Measurements from ENCODE around the gene ATXN2. TPM values are rescaled to one million over a fixed set of nuclear protein-coding genes. Genes with fewer than 3 reads are reported as not detected.

ATXN2 gene
- total and polyA plus RNA-seq, 9 of the 15 experiments (the other 6 are each of a cell fraction or from before 2014, with no cell fraction given): 16.8 to 67.8 (median 29.3) TPM

DNA sequence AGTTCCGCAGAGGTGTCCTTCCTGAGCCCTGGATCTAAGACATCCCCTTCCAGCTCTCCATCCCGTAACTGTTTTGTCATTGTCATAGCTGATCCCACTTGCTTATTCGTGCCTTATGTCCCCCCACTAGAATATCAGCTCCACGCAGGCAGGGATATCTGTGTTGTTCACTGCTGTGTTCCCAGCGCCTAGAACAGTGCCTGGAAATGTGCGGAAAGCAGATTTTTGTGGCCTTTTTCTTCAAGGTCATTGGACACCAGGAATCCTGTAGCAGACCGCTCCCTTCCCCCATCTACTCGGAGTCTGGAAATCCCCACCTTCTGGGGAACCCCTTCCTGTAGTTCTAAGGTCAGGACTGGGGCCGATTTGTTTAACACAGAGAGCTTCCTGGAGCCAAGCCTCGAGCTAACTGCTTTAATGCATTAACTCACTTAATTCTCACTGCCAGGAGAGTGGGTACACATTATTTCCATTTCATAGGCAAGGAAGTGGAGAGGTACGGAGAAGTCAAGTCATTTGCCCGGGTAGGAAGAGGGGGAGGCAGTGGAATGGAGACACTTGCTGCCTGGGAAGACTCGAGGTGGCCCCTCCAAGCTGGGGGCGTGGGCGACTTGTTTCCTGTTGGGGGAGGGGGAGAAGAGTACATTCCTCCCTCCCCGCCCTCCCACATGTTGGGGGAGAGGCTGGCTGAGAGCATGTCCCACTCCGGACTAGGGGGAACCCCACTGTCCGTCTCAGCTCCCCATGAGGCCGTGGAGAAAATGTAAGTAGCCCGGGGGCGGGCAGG, 194.6 kb downstream of the ATXN2 start (continued):
- TF ChIP-seq ZNF212 (CRISPR knock-in tag; IDR thresholded peaks at IDR 0.05): no peak
- peak; percentile 60; the same call in 1 of the 2 replicates for TF ChIP-seq ELF1 (tag; IDR thresholded peaks at IDR 0.05)
- TF ChIP-seq, protein P1, sequence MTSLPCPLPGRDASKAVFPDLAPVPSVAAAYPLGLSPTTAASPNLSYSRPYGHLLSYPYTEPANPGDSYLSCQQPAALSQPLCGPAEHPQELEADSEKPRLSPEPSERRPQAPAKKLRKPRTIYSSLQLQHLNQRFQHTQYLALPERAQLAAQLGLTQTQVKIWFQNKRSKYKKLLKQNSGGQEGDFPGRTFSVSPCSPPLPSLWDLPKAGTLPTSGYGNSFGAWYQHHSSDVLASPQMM (CRISPR knock-in tag; IDR thresholded peaks at IDR 0.05): no peak
- no peak for TF ChIP-seq MTF1 (CRISPR knock-in tag; IDR thresholded peaks at IDR 0.05; ENCODE audit: borderline replicate concordance)
- TF ChIP-seq, protein P2, sequence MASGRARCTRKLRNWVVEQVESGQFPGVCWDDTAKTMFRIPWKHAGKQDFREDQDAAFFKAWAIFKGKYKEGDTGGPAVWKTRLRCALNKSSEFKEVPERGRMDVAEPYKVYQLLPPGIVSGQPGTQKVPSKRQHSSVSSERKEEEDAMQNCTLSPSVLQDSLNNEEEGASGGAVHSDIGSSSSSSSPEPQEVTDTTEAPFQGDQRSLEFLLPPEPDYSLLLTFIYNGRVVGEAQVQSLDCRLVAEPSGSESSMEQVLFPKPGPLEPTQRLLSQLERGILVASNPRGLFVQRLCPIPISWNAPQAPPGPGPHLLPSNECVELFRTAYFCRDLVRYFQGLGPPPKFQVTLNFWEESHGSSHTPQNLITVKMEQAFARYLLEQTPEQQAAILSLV (tag; IDR thresholded peaks at IDR 0.05): peak; percentile 24; the same call in 1 of the 2 replicates
- TF ChIP-seq, protein P3, sequence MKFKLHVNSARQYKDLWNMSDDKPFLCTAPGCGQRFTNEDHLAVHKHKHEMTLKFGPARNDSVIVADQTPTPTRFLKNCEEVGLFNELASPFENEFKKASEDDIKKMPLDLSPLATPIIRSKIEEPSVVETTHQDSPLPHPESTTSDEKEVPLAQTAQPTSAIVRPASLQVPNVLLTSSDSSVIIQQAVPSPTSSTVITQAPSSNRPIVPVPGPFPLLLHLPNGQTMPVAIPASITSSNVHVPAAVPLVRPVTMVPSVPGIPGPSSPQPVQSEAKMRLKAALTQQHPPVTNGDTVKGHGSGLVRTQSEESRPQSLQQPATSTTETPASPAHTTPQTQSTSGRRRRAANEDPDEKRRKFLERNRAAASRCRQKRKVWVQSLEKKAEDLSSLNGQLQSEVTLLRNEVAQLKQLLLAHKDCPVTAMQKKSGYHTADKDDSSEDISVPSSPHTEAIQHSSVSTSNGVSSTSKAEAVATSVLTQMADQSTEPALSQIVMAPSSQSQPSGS (CRISPR knock-in tag; IDR thresholded peaks at IDR 0.05): no peak
- TF ChIP-seq, protein P4, sequence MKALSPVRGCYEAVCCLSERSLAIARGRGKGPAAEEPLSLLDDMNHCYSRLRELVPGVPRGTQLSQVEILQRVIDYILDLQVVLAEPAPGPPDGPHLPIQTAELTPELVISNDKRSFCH (CRISPR knock-in tag; IDR thresholded peaks at IDR 0.05): no peak
- TF ChIP-seq, protein P4 (tag; IDR thresholded peaks at IDR 0.05): peak; percentile 12; the same call in 1 of the 2 replicates
- TF ChIP-seq, protein P5, sequence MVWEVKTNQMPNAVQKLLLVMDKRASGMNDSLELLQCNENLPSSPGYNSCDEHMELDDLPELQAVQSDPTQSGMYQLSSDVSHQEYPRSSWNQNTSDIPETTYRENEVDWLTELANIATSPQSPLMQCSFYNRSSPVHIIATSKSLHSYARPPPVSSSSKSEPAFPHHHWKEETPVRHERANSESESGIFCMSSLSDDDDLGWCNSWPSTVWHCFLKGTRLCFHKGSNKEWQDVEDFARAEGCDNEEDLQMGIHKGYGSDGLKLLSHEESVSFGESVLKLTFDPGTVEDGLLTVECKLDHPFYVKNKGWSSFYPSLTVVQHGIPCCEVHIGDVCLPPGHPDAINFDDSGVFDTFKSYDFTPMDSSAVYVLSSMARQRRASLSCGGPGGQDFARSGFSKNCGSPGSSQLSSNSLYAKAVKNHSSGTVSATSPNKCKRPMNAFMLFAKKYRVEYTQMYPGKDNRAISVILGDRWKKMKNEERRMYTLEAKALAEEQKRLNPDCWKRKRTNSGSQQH (CRISPR knock-in tag; IDR thresholded peaks at IDR 0.05): peak; percentile 12; the same call in 1 of the 2 replicates
- no peak for TF ChIP-seq SMARCA5 (IDR thresholded peaks at IDR 0.05)
- no peak for TF ChIP-seq CREBBP (IDR thresholded peaks at IDR 0.05; ENCODE audit: low read depth, low read length)
- TF ChIP-seq, protein P6, sequence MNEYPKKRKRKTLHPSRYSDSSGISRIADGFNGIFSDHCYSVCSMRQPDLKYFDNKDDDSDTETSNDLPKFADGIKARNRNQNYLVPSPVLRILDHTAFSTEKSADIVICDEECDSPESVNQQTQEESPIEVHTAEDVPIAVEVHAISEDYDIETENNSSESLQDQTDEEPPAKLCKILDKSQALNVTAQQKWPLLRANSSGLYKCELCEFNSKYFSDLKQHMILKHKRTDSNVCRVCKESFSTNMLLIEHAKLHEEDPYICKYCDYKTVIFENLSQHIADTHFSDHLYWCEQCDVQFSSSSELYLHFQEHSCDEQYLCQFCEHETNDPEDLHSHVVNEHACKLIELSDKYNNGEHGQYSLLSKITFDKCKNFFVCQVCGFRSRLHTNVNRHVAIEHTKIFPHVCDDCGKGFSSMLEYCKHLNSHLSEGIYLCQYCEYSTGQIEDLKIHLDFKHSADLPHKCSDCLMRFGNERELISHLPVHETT (CRISPR knock-in tag; conservative IDR thresholded peaks at IDR 0.05 in 1 of 2, IDR thresholded peaks at IDR 0.05 in 1 of 2): no peak; a peak in 1 of 4 replicates
- TF ChIP-seq, protein P7, sequence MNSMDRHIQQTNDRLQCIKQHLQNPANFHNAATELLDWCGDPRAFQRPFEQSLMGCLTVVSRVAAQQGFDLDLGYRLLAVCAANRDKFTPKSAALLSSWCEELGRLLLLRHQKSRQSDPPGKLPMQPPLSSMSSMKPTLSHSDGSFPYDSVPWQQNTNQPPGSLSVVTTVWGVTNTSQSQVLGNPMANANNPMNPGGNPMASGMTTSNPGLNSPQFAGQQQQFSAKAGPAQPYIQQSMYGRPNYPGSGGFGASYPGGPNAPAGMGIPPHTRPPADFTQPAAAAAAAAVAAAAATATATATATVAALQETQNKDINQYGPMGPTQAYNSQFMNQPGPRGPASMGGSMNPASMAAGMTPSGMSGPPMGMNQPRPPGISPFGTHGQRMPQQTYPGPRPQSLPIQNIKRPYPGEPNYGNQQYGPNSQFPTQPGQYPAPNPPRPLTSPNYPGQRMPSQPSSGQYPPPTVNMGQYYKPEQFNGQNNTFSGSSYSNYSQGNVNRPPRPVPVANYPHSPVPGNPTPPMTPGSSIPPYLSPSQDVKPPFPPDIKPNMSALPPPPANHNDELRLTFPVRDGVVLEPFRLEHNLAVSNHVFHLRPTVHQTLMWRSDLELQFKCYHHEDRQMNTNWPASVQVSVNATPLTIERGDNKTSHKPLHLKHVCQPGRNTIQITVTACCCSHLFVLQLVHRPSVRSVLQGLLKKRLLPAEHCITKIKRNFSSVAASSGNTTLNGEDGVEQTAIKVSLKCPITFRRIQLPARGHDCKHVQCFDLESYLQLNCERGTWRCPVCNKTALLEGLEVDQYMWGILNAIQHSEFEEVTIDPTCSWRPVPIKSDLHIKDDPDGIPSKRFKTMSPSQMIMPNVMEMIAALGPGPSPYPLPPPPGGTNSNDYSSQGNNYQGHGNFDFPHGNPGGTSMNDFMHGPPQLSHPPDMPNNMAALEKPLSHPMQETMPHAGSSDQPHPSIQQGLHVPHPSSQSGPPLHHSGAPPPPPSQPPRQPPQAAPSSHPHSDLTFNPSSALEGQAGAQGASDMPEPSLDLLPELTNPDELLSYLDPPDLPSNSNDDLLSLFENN (IDR thresholded peaks at IDR 0.05; ENCODE audit: low read depth in 2 of 2, low read length in 2 of 2): no peak
- no peak for TF ChIP-seq SMARCE1 (IDR thresholded peaks at IDR 0.05)

Data from K562 (cell line).